HepG2 (cell line): ENCODE data around the gene NIP7. TPM values are rescaled to one million over a fixed set of nuclear protein-coding genes. Genes with fewer than 3 reads are reported as not detected.

Experiments
- AGO1 ChIP-seq: fragments of 200-400 bp; formaldehyde crosslinking; IDR thresholded peaks from 2 replicates; pipeline ENCODE4 v1.6.1; 2017; ENCODE audit warnings: mild to moderate bottlenecking, low read depth, low read length, moderate library complexity; ENCODE audit not compliant: poor library complexity, severe bottlenecking
- CEBPG ChIP-seq: IDR thresholded peaks from 2 replicates; pipeline ENCODE4 v1.6.1; 2016
- CHD4 ChIP-seq: fragments of 200-600 bp; sonication (generic); IDR thresholded peaks from 2 replicates; pipeline ENCODE4 v1.7.0; 2017; ENCODE audit warnings: mild to moderate bottlenecking, low read length, borderline replicate concordance
- GABPA ChIP-seq, 2 experiments: IDR thresholded peaks; 2 replicates each; pipeline ENCODE4 v1.6.1; 2011 to 2016; ENCODE audit warnings: low read depth in 2 of 2, low read length in 1 of 2, missing biosample characterization in 1 of 2, missing genetic modification characterization in 1 of 2
- GFI1 ChIP-seq: sonication (generic); formaldehyde crosslinking; IDR thresholded peaks from 2 replicates; pipeline ENCODE4 v1.5.0; 2020; ENCODE audit warnings: missing genetic modification reagents, mild to moderate bottlenecking, borderline replicate concordance
- NFKB2 ChIP-seq: sonication (generic); formaldehyde crosslinking; IDR thresholded peaks from 2 replicates; pipeline ENCODE4 v1.4.0; 2020; ENCODE audit warnings: missing genetic modification reagents, borderline replicate concordance
- NR2F6 ChIP-seq, 2 experiments: IDR thresholded peaks; 2 replicates each; pipeline ENCODE4 v1.6.1; 2016; ENCODE audit warnings: antibody characterized with exemption in 1 of 2, mild to moderate bottlenecking in 1 of 2
- PHF8 ChIP-seq: sonication (generic); formaldehyde crosslinking; IDR thresholded peaks from 2 replicates; pipeline ENCODE4 v1.5.0; 2020; ENCODE audit warnings: missing genetic modification reagents
- SIN3A ChIP-seq: IDR thresholded peaks from 2 replicates; pipeline ENCODE4 v1.6.1; 2011; ENCODE audit warnings: low read depth, mild to moderate bottlenecking, control low read depth, low read length, borderline replicate concordance
- ZMAT3 ChIP-seq: sonication (generic); formaldehyde crosslinking; conservative IDR thresholded peaks from 2 replicates; pipeline ENCODE4 v1.7.0; 2021; ENCODE audit warnings: missing genetic modification reagents
- ZNF160 ChIP-seq: sonication (generic); formaldehyde crosslinking; IDR thresholded peaks from 2 replicates; pipeline ENCODE4 v1.8.0; 2022; ENCODE audit warnings: mild to moderate bottlenecking, inconsistent platforms, missing genetic modification reagents
- ZNF17 ChIP-seq: sonication (generic); formaldehyde crosslinking; IDR thresholded peaks from 2 replicates; pipeline ENCODE4 v1.5.0; 2020; ENCODE audit warnings: mild to moderate bottlenecking, missing genetic modification reagents
- ZNF546 ChIP-seq: sonication (generic); formaldehyde crosslinking; conservative IDR thresholded peaks from 2 replicates; pipeline ENCODE4 v1.8.1; 2023; ENCODE audit warnings: mild to moderate bottlenecking, missing genetic modification reagents
- ZNF589 ChIP-seq: sonication (generic); formaldehyde crosslinking; conservative IDR thresholded peaks from 2 replicates; pipeline ENCODE4 v1.8.0; 2022; ENCODE audit warnings: mild to moderate bottlenecking, moderate library complexity, missing genetic modification reagents
- ZNF629 ChIP-seq: sonication (generic); formaldehyde crosslinking; conservative IDR thresholded peaks from 2 replicates; pipeline ENCODE4 v1.5.0; 2020; ENCODE audit warnings: missing genetic modification reagents
- ZNF660 ChIP-seq: sonication (generic); formaldehyde crosslinking; IDR thresholded peaks from 2 replicates; pipeline ENCODE4 v1.5.1; 2020; ENCODE audit warnings: mild to moderate bottlenecking, low read depth, missing genetic modification reagents, borderline replicate concordance
- ZSCAN31 ChIP-seq: sonication (generic); formaldehyde crosslinking; IDR thresholded peaks from 2 replicates; pipeline ENCODE4 v1.5.0; 2020; ENCODE audit warnings: low read depth, mild to moderate bottlenecking, missing genetic modification reagents
- polyA plus RNA-seq, 8 experiments: library from polyadenylated mRNA; depleted of rRNA in 3 of 8; stranded (reverse) in 7 of 8; unstranded in 1 of 8; fragments of >200 nt; fragmentation: Illumina TruSeq in 4 of 8; extraction: Trizol in 4 of 8; gene quantifications; 2 replicates each; pipeline versions ENCODE4 v1.2.1 to v1.2.3, GENCODE V29; 2011 to 2016; ENCODE audit warnings: low read depth in 4 of 8, missing spikeins in 1 of 8, mixed read lengths in 1 of 8; ENCODE audit not compliant: insufficient read depth in 1 of 8
- total RNA-seq, 5 experiments: library from RNA; depleted of rRNA; stranded (reverse); fragments of >200 nt; fragmentation: Illumina TruSeq; extraction: Trizol; gene quantifications; 2 replicates each; pipeline ENCODE4 v1.2.3, GENCODE V29; 2016; ENCODE audit warnings: low read depth in 1 of 5
- TF ChIP-seq, protein P1 (sequence below): sonication (generic); formaldehyde crosslinking; IDR thresholded peaks from 2 replicates; pipeline ENCODE4 v1.8.1; 2023; ENCODE audit warnings: mild to moderate bottlenecking, missing genetic modification reagents
- TF ChIP-seq, protein P2 (sequence below): sonication (generic); formaldehyde crosslinking; IDR thresholded peaks from 2 replicates; pipeline ENCODE4 v1.5.0; 2020; ENCODE audit warnings: missing genetic modification reagents
- TF ChIP-seq, protein P3 (sequence below): sonication (generic); formaldehyde crosslinking; IDR thresholded peaks from 2 replicates; pipeline ENCODE4 v1.4.0; 2020; ENCODE audit warnings: low read depth, mild to moderate bottlenecking, missing genetic modification reagents
- TF ChIP-seq, protein P4 (sequence below): sonication (generic); formaldehyde crosslinking; IDR thresholded peaks from 2 replicates; pipeline ENCODE4 v1.5.0; 2020; ENCODE audit warnings: mild to moderate bottlenecking, missing genetic modification reagents
- TF ChIP-seq, protein P5 (sequence below): sonication (generic); formaldehyde crosslinking; conservative IDR thresholded peaks from 2 replicates; pipeline ENCODE4 v1.8.1; 2023; ENCODE audit warnings: missing genetic modification reagents

The NIP7 gene
- total and polyA plus RNA-seq, 2 of the 13 experiments (the other 11 are each of a cell fraction or from before 2014, with no cell fraction given): 15.3 to 114 TPM

DNA sequence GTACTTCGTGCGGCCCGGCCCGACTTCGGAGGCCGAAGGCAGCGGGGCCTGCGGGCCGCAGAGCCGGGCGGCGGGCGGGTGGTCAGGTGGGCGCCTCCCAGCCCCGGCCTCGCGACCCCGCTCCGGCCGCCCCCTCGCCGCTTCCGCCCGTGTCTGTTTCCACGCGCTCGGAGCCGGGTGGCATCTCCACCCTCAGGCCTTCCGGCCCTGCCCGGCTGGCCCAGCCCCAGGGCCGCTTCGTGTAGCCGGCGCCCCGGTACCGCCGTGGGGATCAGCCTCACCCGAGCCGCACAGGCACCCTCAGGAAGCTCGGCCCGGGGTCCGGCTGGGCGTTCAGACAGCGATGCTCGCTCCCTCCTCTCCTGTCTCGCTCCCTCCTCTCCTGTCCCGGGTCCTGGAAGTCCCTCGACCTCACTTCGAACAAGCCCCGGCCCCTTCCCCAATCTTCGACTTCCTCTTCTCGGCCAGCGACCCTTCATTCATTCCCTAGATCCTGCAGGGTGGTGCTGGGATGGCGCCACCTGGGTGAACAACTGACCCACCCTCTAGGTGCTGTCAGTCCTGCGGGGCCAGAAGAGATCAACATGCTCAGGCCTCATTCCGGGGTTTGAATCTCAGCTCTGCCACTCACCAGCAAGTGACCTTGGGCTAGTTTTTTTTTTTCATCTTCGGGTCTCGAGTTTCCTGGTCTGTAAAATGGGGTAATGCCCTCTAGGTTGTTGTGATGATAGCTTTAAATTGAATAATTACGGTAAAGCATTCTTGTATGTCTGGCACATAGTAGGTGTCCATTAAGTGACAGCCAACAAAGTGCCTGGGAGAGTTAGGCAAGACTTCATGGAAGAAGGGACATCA is 27.8 kb upstream of the NIP7 start (continued):
- TF ChIP-seq NR2F6 (IDR thresholded peaks at IDR 0.05): no peak
- no peak for TF ChIP-seq NR2F6 (CRISPR knock-in tag; IDR thresholded peaks at IDR 0.05)
- TF ChIP-seq, protein P1, sequence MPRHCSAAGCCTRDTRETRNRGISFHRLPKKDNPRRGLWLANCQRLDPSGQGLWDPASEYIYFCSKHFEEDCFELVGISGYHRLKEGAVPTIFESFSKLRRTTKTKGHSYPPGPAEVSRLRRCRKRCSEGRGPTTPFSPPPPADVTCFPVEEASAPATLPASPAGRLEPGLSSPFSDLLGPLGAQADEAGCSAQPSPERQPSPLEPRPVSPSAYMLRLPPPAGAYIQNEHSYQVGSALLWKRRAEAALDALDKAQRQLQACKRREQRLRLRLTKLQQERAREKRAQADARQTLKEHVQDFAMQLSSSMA (CRISPR knock-in tag): peak; percentile 43
- peak; percentile 69 for TF ChIP-seq NFKB2 (CRISPR knock-in tag)
- TF ChIP-seq, protein P2, sequence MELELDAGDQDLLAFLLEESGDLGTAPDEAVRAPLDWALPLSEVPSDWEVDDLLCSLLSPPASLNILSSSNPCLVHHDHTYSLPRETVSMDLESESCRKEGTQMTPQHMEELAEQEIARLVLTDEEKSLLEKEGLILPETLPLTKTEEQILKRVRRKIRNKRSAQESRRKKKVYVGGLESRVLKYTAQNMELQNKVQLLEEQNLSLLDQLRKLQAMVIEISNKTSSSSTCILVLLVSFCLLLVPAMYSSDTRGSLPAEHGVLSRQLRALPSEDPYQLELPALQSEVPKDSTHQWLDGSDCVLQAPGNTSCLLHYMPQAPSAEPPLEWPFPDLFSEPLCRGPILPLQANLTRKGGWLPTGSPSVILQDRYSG (CRISPR knock-in tag): no peak
- peak; percentile 82; the same call in 1 of the 2 replicates for TF ChIP-seq SIN3A
- TF ChIP-seq CHD4: peak; percentile 83
- TF ChIP-seq PHF8 (CRISPR knock-in tag): peak; percentile 73
- no peak; the same call in 1 of the 2 replicates for TF ChIP-seq GABPA (IDR thresholded peaks at IDR 0.05; ENCODE audit: low read depth, low read length)
- peak; percentile 62 for TF ChIP-seq GABPA (CRISPR knock-in tag; IDR thresholded peaks at IDR 0.05; ENCODE audit: low read depth)
- TF ChIP-seq ZNF546 (CRISPR knock-in tag): peak; percentile 49; the same call in 1 of the 2 replicates
- TF ChIP-seq AGO1: peak; percentile 72
- no peak for TF ChIP-seq ZNF660 (CRISPR knock-in tag)
- TF ChIP-seq ZNF629 (CRISPR knock-in tag): peak; percentile 97
- TF ChIP-seq ZSCAN31 (CRISPR knock-in tag): peak; percentile 37
- TF ChIP-seq CEBPG: no peak
- TF ChIP-seq, protein P3, sequence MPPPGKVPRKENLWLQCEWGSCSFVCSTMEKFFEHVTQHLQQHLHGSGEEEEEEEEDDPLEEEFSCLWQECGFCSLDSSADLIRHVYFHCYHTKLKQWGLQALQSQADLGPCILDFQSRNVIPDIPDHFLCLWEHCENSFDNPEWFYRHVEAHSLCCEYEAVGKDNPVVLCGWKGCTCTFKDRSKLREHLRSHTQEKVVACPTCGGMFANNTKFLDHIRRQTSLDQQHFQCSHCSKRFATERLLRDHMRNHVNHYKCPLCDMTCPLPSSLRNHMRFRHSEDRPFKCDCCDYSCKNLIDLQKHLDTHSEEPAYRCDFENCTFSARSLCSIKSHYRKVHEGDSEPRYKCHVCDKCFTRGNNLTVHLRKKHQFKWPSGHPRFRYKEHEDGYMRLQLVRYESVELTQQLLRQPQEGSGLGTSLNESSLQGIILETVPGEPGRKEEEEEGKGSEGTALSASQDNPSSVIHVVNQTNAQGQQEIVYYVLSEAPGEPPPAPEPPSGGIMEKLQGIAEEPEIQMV (CRISPR knock-in tag): peak; percentile 40; the same call in 1 of the 2 replicates
- TF ChIP-seq, protein P4, sequence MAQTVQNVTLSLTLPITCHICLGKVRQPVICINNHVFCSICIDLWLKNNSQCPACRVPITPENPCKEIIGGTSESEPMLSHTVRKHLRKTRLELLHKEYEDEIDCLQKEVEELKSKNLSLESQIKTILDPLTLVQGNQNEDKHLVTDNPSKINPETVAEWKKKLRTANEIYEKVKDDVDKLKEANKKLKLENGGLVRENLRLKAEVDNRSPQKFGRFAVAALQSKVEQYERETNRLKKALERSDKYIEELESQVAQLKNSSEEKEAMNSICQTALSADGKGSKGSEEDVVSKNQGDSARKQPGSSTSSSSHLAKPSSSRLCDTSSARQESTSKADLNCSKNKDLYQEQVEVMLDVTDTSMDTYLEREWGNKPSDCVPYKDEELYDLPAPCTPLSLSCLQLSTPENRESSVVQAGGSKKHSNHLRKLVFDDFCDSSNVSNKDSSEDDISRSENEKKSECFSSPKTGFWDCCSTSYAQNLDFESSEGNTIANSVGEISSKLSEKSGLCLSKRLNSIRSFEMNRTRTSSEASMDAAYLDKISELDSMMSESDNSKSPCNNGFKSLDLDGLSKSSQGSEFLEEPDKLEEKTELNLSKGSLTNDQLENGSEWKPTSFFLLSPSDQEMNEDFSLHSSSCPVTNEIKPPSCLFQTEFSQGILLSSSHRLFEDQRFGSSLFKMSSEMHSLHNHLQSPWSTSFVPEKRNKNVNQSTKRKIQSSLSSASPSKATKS (CRISPR knock-in tag): no peak; the same call in 1 of the 2 replicates
- TF ChIP-seq GFI1: peak; percentile 97
- no peak for TF ChIP-seq ZNF17 (CRISPR knock-in tag)
- TF ChIP-seq ZNF589 (CRISPR knock-in tag): no peak
- no peak; the same call in 1 of the 2 replicates for TF ChIP-seq ZMAT3
- TF ChIP-seq, protein P5, sequence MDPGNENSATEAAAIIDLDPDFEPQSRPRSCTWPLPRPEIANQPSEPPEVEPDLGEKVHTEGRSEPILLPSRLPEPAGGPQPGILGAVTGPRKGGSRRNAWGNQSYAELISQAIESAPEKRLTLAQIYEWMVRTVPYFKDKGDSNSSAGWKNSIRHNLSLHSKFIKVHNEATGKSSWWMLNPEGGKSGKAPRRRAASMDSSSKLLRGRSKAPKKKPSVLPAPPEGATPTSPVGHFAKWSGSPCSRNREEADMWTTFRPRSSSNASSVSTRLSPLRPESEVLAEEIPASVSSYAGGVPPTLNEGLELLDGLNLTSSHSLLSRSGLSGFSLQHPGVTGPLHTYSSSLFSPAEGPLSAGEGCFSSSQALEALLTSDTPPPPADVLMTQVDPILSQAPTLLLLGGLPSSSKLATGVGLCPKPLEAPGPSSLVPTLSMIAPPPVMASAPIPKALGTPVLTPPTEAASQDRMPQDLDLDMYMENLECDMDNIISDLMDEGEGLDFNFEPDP (CRISPR knock-in tag): 0 out of 2 replicates have a peak, but pooled peaks have one; percentile 92
- no peak; the same call in none of the 2 replicates for TF ChIP-seq ZNF160 (CRISPR knock-in tag)
